ENCODE results near the gene ABCA2. TPM values are rescaled to one million over a fixed set of nuclear protein-coding genes. Genes with fewer than 3 reads are reported as not detected.
A peak's percentile ranks its signal among the peaks of the same experiment; 100 is the strongest.
"Not testable (repeated sequence)": the region's sequence is repeated elsewhere in the genome, so short reads cannot be mapped to it uniquely, and the experiment has no call there.

The ABCA2 gene
- polyA plus RNA-seq, 1 donor (not counting 4 experiments of a cell fraction or from before 2014, with no cell fraction given) = 1.3 TPM

DNA sequence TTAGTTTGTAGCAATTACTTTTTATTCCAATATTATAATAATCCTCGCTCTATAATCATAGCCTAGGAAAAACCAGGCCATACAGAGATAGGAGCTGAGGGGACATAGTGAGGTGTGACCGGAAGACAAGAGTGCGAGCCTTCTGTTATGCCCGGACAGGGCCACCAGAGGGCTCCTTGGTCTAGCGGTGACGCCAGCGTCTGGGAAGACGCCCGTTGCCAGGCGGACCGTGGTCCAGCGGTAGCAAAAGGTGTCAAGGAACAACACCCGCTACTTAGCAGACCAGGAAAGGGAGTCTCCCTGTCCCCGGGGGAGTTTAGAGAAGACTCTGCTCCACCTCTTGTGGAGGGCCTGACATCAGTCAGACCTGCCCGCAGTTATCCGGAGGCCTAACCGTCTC lies 23.8 kb downstream of the ABCA2 start:
- FAIRE-seq; H3K9me3 ChIP-seq (ENCODE audit: control insufficient read depth, low read depth, low read length); H3K4me2 ChIP-seq (ENCODE audit: control insufficient read depth, extremely low read depth, insufficient read depth, low read depth, low read length); H3K79me2 ChIP-seq (ENCODE audit: control insufficient read depth, insufficient read depth, low read length); H3K36me3 ChIP-seq (ENCODE audit: control insufficient read depth in 2 of 2, extremely low read depth in 1 of 2, insufficient read depth in 2 of 2, low read length in 2 of 2); H3K27me3 ChIP-seq (ENCODE audit: control insufficient read depth, extremely low read depth, insufficient read depth, low read length); H3K9ac ChIP-seq (ENCODE audit: control insufficient read depth, extremely low read depth, insufficient read depth, low read length); H3K27ac ChIP-seq (ENCODE audit: control insufficient read depth, insufficient read depth, low read length); DNase-seq (ENCODE audit: low read depth, low spot score); dilution Hi-C loops (cut with MboI; ENCODE audit: extremely low pct_ligation_motif_present, low sequenced_read_pairs); H3K9me1 ChIP-seq (ENCODE audit: control insufficient read depth, extremely low read depth, insufficient read depth, low read length); H4K20me1 ChIP-seq (ENCODE audit: control insufficient read depth, extremely low read depth, insufficient read depth, low read length); H3K4me3 ChIP-seq (ENCODE audit: control insufficient read depth in 2 of 3, extremely low read depth in 1 of 3, insufficient read depth in 2 of 3, low read depth in 1 of 3, low read length in 3 of 3); H2AFZ ChIP-seq (ENCODE audit: control insufficient read depth, low read length); H3K4me1 ChIP-seq (ENCODE audit: control insufficient read depth, extremely low read depth, insufficient read depth, low read length): not testable (repeated sequence)
- TF ChIP-seq, protein P1, sequence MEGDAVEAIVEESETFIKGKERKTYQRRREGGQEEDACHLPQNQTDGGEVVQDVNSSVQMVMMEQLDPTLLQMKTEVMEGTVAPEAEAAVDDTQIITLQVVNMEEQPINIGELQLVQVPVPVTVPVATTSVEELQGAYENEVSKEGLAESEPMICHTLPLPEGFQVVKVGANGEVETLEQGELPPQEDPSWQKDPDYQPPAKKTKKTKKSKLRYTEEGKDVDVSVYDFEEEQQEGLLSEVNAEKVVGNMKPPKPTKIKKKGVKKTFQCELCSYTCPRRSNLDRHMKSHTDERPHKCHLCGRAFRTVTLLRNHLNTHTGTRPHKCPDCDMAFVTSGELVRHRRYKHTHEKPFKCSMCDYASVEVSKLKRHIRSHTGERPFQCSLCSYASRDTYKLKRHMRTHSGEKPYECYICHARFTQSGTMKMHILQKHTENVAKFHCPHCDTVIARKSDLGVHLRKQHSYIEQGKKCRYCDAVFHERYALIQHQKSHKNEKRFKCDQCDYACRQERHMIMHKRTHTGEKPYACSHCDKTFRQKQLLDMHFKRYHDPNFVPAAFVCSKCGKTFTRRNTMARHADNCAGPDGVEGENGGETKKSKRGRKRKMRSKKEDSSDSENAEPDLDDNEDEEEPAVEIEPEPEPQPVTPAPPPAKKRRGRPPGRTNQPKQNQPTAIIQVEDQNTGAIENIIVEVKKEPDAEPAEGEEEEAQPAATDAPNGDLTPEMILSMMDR (optimal IDR thresholded peaks at IDR 0.05 in 1 of 3, IDR thresholded peaks at IDR 0.05 in 1 of 3, conservative IDR thresholded peaks at IDR 0.05 in 1 of 3; ENCODE audit: extremely low read depth in 1 of 3, insufficient read depth in 2 of 3, low read length in 3 of 3) = peak in 1 of 3 experiments; percentile 15

- H3K79me2 ChIP-seq (ENCODE audit: control insufficient read depth, insufficient read depth, low read length) = no peaks in the 10 kb centered on the region
- no peak overlapping the region for H3K4me2 ChIP-seq (ENCODE audit: control insufficient read depth, extremely low read depth, insufficient read depth, low read depth, low read length)
- no peak overlapping the region for H2AFZ ChIP-seq (ENCODE audit: control insufficient read depth, low read length)
- no peaks in the 10 kb centered on the region for H3K9me3 ChIP-seq (ENCODE audit: control insufficient read depth, low read depth, low read length)
- DNase-seq (ENCODE audit: low read depth, low spot score) (no peak), FAIRE-seq (no peak)
- H3K9me1 ChIP-seq (ENCODE audit: control insufficient read depth, extremely low read depth, insufficient read depth, low read length) = no peaks in the 10 kb centered on the region
- no peak overlapping the region for H3K27ac ChIP-seq (ENCODE audit: control insufficient read depth, insufficient read depth, low read length)
- no peak overlapping the region for H3K4me3 ChIP-seq (ENCODE audit: control insufficient read depth in 2 of 3, extremely low read depth in 1 of 3, insufficient read depth in 2 of 3, low read depth in 1 of 3, low read length in 3 of 3)
- no peaks in the 10 kb centered on the region for H4K20me1 ChIP-seq (ENCODE audit: control insufficient read depth, extremely low read depth, insufficient read depth, low read length)
- no peak overlapping the region for H3K9ac ChIP-seq (ENCODE audit: control insufficient read depth, extremely low read depth, insufficient read depth, low read length)
- no peaks in the 10 kb centered on the region for H3K36me3 ChIP-seq (ENCODE audit: control insufficient read depth in 2 of 2, extremely low read depth in 1 of 2, insufficient read depth in 2 of 2, low read length in 2 of 2)
- no peaks in the 10 kb centered on the region for H3K27me3 ChIP-seq (ENCODE audit: control insufficient read depth, extremely low read depth, insufficient read depth, low read length)
- dilution Hi-C loops (cut with MboI; ENCODE audit: extremely low pct_ligation_motif_present, low sequenced_read_pairs) = no loop called here
- TF ChIP-seq EZH2 (IDR thresholded peaks at IDR 0.05; ENCODE audit: low read length) = no peak
- TF ChIP-seq, protein P1 (optimal IDR thresholded peaks at IDR 0.05 in 1 of 3, IDR thresholded peaks at IDR 0.05 in 1 of 3, conservative IDR thresholded peaks at IDR 0.05 in 1 of 3; ENCODE audit: extremely low read depth in 1 of 3, insufficient read depth in 2 of 3, low read length in 3 of 3) = no peak
- peaks cover 6% of the 10 kb centered on the region for H3K4me1 ChIP-seq (ENCODE audit: control insufficient read depth, extremely low read depth, insufficient read depth, low read length)
These were observed 25.4 kb downstream of the ABCA2 start for GRCh38 chr9:137002646-137003041.

Data from keratinocyte (primary cell).